Colonic mucosa (tissue), 4 donors: ENCODE measurements around the gene NPTXR. TPM values are rescaled to one million over a fixed set of nuclear protein-coding genes. Genes with fewer than 3 reads are reported as not detected.
"Not testable (repeated sequence)": the region's sequence is repeated elsewhere in the genome, so short reads cannot be mapped to it uniquely, and the experiment has no call there.

Experiments
- DNase-seq: peaks from one replicate; pipeline ENCODE4 v3.0.0-alpha.2; 2020
- H3K27ac ChIP-seq: fragments of 200-600 bp; one replicate; pipeline ENCODE4 v1.8.0; 2021
- H3K27me3 ChIP-seq: fragments of 200-600 bp; one replicate; pipeline ENCODE4 v1.8.0; 2021
- H3K36me3 ChIP-seq: fragments of 200-600 bp; one replicate; pipeline ENCODE4 v1.8.0; 2021
- H3K4me1 ChIP-seq: fragments of 200-600 bp; one replicate; pipeline ENCODE4 v1.8.0; 2021; ENCODE audit warnings: mild to moderate bottlenecking
- H3K4me3 ChIP-seq: fragments of 200-600 bp; one replicate; pipeline ENCODE4 v1.8.0; 2021
- H3K9ac ChIP-seq, 2 donors: one replicate each; pipeline ENCODE4 v1.7.0; 2013; ENCODE audit warnings: control low read depth in 2 of 2, low read depth in 2 of 2, low read length in 2 of 2
- H3K9me3 ChIP-seq: fragments of 200-600 bp; one replicate; pipeline ENCODE4 v1.8.0; 2021
- intact Hi-C: fragments of 100-400 bp; cut with DNase I; formaldehyde crosslinking; loops from one replicate; pipeline ENCODE4 v1.14.1; 2022
- total RNA-seq, 2 donors: library from RNA; stranded (reverse); fragmentation: NEBNext Ultra II Directional in 1 of 2; extraction: Animal tissue kit (Norgen Biotek cat#: 25700) in 1 of 2; gene quantifications; one replicate each; pipeline ENCODE4 v1.2.1, GENCODE V29; 2021
- TF ChIP-seq, protein P1 (sequence below): fragments of 200-600 bp; IDR thresholded peaks from one replicate; pipeline ENCODE4 v1.8.0; 2022; ENCODE audit warnings: antibody characterized with exemption, mild to moderate bottlenecking
- donor health status: healthy.
- donor health status: DM: no; HTN: no; CAD: no.
- donor health status: DM: no; HTN: no; CAD: no.

The NPTXR gene
- total RNA-seq, 2 donors from 2014 or later = 0.82 to 2.0 TPM

GRCh38 chr22:38817196-38817595, 26.6 kb downstream of the NPTXR start:
- Histone ChIP-seq H3K9me3 (no peaks in the 10 kb centered on the region), H3K4me3 (no peak overlapping the region), H3K27me3 (no peaks in the 10 kb centered on the region), H3K27ac (no peak overlapping the region), H3K36me3 (no peaks in the 10 kb centered on the region), H3K9ac (no peak overlapping the region), H3K4me1 (no peaks in the 10 kb centered on the region)
- DNase-seq = no peak
- intact Hi-C loops = no loop called here
- TF ChIP-seq, protein P1, sequence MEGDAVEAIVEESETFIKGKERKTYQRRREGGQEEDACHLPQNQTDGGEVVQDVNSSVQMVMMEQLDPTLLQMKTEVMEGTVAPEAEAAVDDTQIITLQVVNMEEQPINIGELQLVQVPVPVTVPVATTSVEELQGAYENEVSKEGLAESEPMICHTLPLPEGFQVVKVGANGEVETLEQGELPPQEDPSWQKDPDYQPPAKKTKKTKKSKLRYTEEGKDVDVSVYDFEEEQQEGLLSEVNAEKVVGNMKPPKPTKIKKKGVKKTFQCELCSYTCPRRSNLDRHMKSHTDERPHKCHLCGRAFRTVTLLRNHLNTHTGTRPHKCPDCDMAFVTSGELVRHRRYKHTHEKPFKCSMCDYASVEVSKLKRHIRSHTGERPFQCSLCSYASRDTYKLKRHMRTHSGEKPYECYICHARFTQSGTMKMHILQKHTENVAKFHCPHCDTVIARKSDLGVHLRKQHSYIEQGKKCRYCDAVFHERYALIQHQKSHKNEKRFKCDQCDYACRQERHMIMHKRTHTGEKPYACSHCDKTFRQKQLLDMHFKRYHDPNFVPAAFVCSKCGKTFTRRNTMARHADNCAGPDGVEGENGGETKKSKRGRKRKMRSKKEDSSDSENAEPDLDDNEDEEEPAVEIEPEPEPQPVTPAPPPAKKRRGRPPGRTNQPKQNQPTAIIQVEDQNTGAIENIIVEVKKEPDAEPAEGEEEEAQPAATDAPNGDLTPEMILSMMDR = no peak

DNA sequence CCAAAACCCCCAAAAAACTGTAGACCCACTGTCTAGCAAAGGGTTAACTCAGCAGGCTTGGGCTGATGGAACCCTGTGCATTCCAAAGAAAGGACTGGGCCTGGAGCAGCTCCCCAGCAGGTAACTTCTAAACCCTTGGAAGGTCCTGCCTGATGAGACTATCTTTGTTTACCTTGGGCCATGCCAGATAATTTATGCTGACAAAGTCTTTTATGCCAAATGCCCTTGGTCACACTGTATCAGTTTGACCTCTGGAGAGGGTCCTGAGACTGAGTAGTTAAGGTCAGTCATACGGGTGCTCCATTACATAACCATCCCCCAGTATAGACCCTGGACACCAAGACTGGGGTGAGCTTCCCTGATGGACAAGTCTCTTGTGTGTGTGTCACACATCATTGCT, 28.0 kb downstream of the NPTXR start:
- no peaks in the 10 kb centered on the region for H3K36me3 ChIP-seq
- H3K27ac ChIP-seq = no peak overlapping the region
- H3K27me3 ChIP-seq = no peaks in the 10 kb centered on the region
- no peaks in the 10 kb centered on the region for H3K4me1 ChIP-seq
- TF ChIP-seq, protein P1 = no peak
- H3K9me3 ChIP-seq = no peaks in the 10 kb centered on the region
- intact Hi-C loops = no loop called here
- no peak overlapping the region for H3K4me3 ChIP-seq
- no peak for DNase-seq
- no peak overlapping the region for H3K9ac ChIP-seq

- Histone ChIP-seq H3K36me3 (no peaks in the 10 kb centered on the region), H3K4me1 (no peaks in the 10 kb centered on the region), H3K27me3 (no peaks in the 10 kb centered on the region), H3K27ac (no peak overlapping the region), H3K4me3 (no peak overlapping the region), H3K9ac (no peak overlapping the region), H3K9me3 (no peaks in the 10 kb centered on the region)
- intact Hi-C loops = no loop called here
- no peak for DNase-seq
- TF ChIP-seq, protein P1 = no peak
Measured at GRCh38 chr22:38811241-38811640, 32.6 kb downstream of the NPTXR start.

- DNase-seq, H3K36me3 ChIP-seq, H3K4me3 ChIP-seq, H3K27me3 ChIP-seq, H3K27ac ChIP-seq, intact Hi-C loops, H3K9ac ChIP-seq, H3K4me1 ChIP-seq, H3K9me3 ChIP-seq: not testable (repeated sequence)
Measured at GRCh38 chr22:38805041-38805593, 38.7 kb downstream of the NPTXR start.

DNA sequence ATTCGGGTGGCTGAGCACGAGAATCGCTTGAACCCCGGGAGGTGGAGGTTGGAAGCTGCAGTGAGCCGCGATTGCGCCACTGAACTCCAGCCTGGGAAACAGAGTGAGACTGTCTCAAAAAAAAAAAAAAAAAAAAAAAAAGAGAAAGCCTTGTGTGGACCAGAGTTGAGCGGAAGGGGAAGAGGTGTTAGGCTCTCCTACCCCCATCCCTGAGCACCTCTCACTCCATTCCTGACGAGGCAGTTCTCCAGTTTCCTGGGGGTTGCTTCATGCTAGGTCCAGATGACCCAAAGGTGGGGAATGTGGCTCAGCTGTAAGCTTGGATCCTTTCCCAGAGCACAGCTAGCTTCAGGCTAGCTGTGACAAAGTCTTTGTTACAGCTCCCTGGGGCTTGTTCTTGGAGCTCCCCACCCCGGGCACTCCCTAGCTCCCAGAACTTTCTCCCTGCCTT, 41.1 kb downstream of the NPTXR start:
- no peaks in the 10 kb centered on the region for H3K36me3 ChIP-seq
- no peaks in the 10 kb centered on the region for H3K9me3 ChIP-seq
- TF ChIP-seq, protein P1 = no peak
- no peak overlapping the region for H3K9ac ChIP-seq
- intact Hi-C loops = no loop called here
- H3K27ac ChIP-seq = no peak overlapping the region
- no peaks in the 10 kb centered on the region for H3K4me1 ChIP-seq
- no peak overlapping the region for H3K4me3 ChIP-seq
- DNase-seq = peak; percentile 28
- no peaks in the 10 kb centered on the region for H3K27me3 ChIP-seq

DNA sequence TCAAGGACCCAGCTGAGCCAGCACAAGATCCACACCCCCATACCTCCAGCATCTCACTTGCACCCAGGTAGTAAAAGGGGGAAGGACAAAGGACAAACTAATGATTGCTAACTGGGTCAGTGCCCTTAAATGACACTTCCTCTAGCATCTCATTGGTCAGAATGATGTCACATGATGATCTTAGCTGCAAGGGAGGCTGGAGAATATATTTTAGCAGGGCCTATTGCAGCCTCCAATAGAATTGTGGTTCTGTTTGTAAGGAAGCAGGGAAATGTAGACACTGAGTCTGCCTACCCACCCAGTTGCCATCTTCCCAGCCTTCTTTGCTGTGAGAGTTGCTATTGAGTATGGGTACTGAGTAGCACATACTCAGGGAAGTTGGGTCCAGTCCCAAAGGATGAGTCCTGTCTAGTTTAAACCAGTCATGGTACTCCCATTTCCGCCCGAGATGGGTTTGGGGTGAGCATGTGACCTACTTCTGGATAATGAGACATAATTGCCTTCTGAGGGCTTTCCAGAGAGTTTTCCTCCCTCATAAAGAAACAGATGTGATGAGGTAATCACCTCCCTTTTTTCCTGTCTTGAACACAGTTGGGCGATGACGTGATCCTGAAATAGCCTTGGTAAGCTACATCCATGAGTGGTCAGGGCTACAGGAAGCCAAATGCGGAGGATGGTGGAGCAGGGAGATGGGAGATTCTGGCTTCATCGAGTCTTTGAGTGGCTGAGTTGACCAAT, 44.4 kb downstream of the NPTXR start:
- Histone ChIP-seq H3K4me3 (no peak overlapping the region), H3K27ac (no peak overlapping the region), H3K4me1 (no peaks in the 10 kb centered on the region), H3K9ac (no peak overlapping the region), H3K9me3 (no peaks in the 10 kb centered on the region), H3K36me3 (no peaks in the 10 kb centered on the region), H3K27me3 (no peaks in the 10 kb centered on the region)
- intact Hi-C loops = no loop called here
- TF ChIP-seq, protein P1 = no peak
- no peak for DNase-seq
